Measurements from ENCODE around the gene RCE1.

RCE1 gene

DNA sequence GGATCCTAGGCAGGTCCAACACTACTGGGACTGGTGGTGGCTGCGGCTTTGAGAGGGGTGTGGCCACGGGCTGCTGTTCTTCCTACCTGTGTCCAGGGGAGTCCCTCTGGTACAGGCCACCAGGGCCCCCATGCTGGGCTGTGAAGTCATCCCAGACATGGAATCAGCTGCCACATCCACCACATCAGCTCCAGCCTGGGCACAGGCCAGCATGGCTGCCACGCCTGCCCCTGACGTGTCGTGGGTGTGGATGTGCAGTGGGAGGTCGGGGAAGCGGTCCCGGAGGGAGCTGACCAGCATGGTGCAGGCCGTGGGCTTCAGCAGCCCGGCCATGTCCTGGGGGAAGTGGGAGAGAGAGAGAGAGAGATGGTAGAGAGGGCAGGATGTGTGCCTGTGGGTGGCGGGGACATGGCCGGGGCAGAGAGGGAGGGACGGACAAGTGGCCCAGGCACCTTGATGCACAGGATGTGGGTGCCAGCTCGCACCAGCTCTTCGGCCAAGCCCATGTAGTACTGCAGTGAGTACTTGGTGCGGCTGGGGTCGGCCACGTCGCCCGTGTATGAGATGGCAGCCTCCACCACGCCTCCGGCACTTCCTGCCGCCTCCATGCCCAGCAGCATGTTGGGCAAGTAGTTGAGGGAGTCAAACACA lies 7.5 kb downstream of the RCE1 start:
- DNase-seq = no peak
- Histone ChIP-seq H3K9me3 (ENCODE audit: severe bottlenecking) (no peaks in the 10 kb centered on the region), H3K36me3 (peaks cover 17% of the 10 kb centered on the region), H3K27ac (no peak overlapping the region), H3K4me3 (ENCODE audit: low read depth, low read length) (no peak overlapping the region), H3K27me3 (ENCODE audit: insufficient read depth, low read depth, severe bottlenecking) (no peaks in the 10 kb centered on the region)
- TF ChIP-seq, protein P1, sequence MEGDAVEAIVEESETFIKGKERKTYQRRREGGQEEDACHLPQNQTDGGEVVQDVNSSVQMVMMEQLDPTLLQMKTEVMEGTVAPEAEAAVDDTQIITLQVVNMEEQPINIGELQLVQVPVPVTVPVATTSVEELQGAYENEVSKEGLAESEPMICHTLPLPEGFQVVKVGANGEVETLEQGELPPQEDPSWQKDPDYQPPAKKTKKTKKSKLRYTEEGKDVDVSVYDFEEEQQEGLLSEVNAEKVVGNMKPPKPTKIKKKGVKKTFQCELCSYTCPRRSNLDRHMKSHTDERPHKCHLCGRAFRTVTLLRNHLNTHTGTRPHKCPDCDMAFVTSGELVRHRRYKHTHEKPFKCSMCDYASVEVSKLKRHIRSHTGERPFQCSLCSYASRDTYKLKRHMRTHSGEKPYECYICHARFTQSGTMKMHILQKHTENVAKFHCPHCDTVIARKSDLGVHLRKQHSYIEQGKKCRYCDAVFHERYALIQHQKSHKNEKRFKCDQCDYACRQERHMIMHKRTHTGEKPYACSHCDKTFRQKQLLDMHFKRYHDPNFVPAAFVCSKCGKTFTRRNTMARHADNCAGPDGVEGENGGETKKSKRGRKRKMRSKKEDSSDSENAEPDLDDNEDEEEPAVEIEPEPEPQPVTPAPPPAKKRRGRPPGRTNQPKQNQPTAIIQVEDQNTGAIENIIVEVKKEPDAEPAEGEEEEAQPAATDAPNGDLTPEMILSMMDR (IDR thresholded peaks at IDR 0.05; ENCODE audit: low read depth, low read length) = no peak

DNA sequence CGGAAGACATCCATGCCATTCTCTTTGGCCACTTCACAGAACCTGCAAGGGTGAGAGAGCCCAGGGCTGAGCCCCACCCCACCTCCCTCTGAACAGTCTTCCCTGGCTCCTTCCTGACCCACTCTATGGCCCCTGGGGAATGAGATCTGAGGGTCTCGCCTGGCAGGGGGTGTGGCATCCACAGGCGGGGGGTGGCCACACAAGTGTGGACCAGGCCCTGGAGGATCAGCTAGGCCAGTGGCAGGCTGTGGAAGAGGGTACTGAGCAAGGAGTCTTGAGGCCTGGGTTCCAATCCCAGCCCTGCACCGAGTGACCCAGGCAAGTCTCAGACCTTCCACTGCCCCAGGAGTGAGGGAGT lies 8.0 kb downstream of the RCE1 start:
- TF ChIP-seq, protein P1 (IDR thresholded peaks at IDR 0.05; ENCODE audit: low read depth, low read length) = no peak
- Histone ChIP-seq H3K36me3 (peaks cover 12% of the 10 kb centered on the region), H3K27ac (no peak overlapping the region), H3K27me3 (ENCODE audit: insufficient read depth, low read depth, severe bottlenecking) (no peaks in the 10 kb centered on the region), H3K9me3 (ENCODE audit: severe bottlenecking) (no peaks in the 10 kb centered on the region), H3K4me3 (ENCODE audit: low read depth, low read length) (no peak overlapping the region)
- no peak for DNase-seq

DNA sequence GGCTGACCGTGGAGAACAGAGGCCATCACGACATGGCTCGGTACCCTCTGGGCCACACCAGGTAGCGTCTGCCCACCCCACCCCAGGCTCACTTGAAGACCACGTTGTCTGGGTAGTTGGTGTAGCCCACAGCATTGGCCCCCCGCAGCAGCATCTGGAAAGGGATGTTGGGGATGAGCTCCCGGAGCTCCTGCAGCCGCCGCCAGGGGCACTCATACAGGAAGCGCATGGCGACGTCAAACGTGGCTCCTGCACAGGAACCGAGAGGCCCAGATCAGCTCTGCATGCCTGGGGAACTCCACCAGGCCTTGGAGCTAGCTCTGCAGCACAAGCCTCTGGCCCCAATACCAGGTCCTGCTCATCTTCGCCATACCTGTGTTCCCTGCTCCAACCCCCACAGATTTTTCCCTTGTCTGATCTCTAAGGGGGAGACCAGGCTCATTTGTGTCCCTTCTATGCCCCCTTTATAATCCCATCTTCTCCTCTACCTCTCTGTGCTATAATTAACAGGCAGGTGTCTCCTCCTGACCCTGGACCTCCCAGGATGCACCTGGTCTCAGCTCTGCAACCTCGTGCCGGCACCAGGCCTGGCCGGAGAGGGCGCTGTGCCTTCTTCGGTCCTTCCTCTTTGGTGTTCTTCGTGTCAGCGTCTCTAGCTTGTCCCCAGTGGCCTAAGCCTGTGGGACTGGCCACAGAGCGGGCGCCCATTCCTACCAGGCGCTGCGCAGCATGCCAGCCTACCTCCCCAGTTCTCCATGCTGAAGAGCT lies 8.6 kb downstream of the RCE1 start:
- Histone ChIP-seq H3K9me3 (ENCODE audit: severe bottlenecking) (no peaks in the 10 kb centered on the region), H3K4me3 (ENCODE audit: low read depth, low read length) (no peak overlapping the region), H3K36me3 (peaks cover 12% of the 10 kb centered on the region), H3K27ac (no peak overlapping the region), H3K27me3 (ENCODE audit: insufficient read depth, low read depth, severe bottlenecking) (no peaks in the 10 kb centered on the region)
- peak; percentile 56 for DNase-seq
- TF ChIP-seq, protein P1 (IDR thresholded peaks at IDR 0.05; ENCODE audit: low read depth, low read length) = peak; percentile 73

DNA sequence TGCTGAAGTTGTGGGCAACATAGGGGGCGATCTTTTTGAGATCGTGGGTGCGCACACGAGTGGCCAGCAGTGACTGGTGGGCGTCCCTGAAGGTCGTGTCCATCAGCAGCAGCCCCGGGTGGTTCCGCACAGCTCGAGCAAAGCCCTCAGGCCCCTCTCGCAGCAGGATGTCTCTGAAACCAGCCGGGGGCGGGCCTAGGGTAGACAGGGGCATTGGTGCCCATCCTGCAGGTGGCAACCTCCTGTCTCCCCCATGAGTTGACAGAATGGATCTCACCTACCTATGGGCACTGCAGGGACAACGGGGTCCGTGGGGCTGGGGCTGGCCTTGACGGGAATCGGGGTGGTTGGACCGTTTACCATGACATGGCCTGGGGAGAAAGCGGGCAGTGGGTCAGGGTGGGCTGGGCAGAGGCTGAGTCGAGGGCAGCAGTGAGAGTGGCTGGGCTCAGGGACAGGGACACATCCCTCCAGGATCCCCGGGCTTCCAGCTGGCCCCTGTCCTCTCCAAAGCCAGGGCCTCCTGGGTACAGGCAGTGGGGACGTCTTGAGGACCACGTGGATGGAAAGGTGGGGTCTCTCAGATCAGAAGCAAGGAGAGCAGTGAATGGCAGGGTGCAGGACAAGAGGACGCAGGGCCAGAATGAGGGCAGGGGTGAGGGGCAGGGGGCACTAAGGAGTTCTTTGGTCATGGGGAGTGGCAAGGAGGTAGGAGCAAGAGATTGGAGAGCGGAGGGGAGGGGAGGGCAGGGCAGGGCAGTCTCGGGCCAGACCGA lies 9.4 kb downstream of the RCE1 start:
- Histone ChIP-seq H3K9me3 (ENCODE audit: severe bottlenecking) (no peaks in the 10 kb centered on the region), H3K4me3 (ENCODE audit: low read depth, low read length) (no peak overlapping the region), H3K27ac (no peak overlapping the region), H3K36me3 (peaks cover 12% of the 10 kb centered on the region), H3K27me3 (ENCODE audit: insufficient read depth, low read depth, severe bottlenecking) (no peaks in the 10 kb centered on the region)
- TF ChIP-seq, protein P1 (IDR thresholded peaks at IDR 0.05; ENCODE audit: low read depth, low read length) = no peak
- DNase-seq = no peak

- no peak overlapping the region for H3K27ac ChIP-seq
- DNase-seq = no peak
- no peaks in the 10 kb centered on the region for H3K9me3 ChIP-seq (ENCODE audit: severe bottlenecking)
- H3K36me3 ChIP-seq = peaks cover 7% of the 10 kb centered on the region
- TF ChIP-seq, protein P1 (IDR thresholded peaks at IDR 0.05; ENCODE audit: low read depth, low read length) = no peak
- H3K27me3 ChIP-seq (ENCODE audit: insufficient read depth, low read depth, severe bottlenecking) = no peaks in the 10 kb centered on the region
- no peak overlapping the region for H3K4me3 ChIP-seq (ENCODE audit: low read depth, low read length)
These were observed 10.3 kb downstream of the RCE1 start for GRCh38 chr11:66853242-66854229.
